ENCODE measurements around the gene JPH3.

- TF ChIP-seq GATA2 (IDR thresholded peaks at IDR 0.05; ENCODE audit: low read depth, low read length) (no peak), GATA3 (IDR thresholded peaks at IDR 0.05; ENCODE audit: low read depth, low read length) (no peak)
Observed at GRCh38 chr16:87571868-87572244, 30.5 kb upstream of the JPH3 start.

Measured in SH-SY5Y (cell line).